Activated T-cell treated with anti-CD3 and anti-CD28 coated beads, Interleukin-2, amount 50 U/mL, for 4 hours (primary cell): ENCODE data around the gene WDR18. TPM values are rescaled to one million over a fixed set of nuclear protein-coding genes. Genes with fewer than 3 reads are reported as not detected.

Experiments
- ATAC-seq, 2 donors: fragments of 200-7000 bp; cut with Tn5 transposase; one replicate each; pipeline ENCODE4 v1.10.0; 2021
- DNase-seq: peaks from one replicate; pipeline ENCODE4 v3.0.0-alpha.2; 2020
- H3K27me3 Mint-ChIP-seq: one replicate; pipeline ENCODE4 v1.8.0; 2021; ENCODE audit warnings: low read depth, mixed read lengths
- H3K36me3 Mint-ChIP-seq: one replicate; pipeline ENCODE4 v1.8.0; 2022; ENCODE audit warnings: mixed read lengths; ENCODE audit not compliant: insufficient read depth
- H3K4me1 Mint-ChIP-seq: one replicate; pipeline ENCODE4 v1.8.0; 2021; ENCODE audit warnings: low read depth, mixed read lengths
- H3K4me3 Mint-ChIP-seq: one replicate; pipeline ENCODE4 v1.8.0; 2021; ENCODE audit warnings: mild to moderate bottlenecking, moderate library complexity, mixed read lengths
- H3K9me3 Mint-ChIP-seq: one replicate; pipeline ENCODE4 v1.8.0; 2021; ENCODE audit warnings: mixed read lengths
- total RNA-seq, 3 donors: library from RNA; stranded (reverse); gene quantifications; one replicate each; pipeline ENCODE4 v1.2.1, GENCODE V29; 2021

Gene WDR18
- total RNA-seq, 3 donors from 2014 or later = 163 to 217 (median 199) TPM

DNA sequence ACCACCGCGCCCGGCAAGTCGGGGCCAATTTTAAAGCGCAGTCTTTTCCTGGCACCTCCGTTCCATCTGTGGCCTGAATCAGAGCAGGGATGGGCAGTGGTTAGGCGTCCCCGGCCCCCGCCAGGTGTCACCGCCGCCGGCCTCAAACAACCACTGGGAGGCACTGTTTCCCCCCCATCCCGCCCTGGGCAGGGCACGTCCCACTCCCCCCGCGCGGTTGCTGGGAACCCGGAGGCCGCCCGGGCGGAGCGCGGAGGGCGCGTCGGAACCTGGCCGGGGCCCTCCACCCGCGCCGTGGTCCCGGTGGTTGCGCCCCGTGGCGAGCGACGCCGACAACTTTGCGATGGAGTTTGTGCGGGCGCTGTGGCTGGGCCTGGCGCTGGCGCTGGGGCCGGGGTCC, 15.9 kb downstream of the WDR18 start, which contains the start of gene GRIN3B:
Gene GRIN3B (plus strand): TSS at position 325 of the 400 bp plus-strand sequence. CDS start 19 bp downstream, at position 344.
- H3K27me3 Mint-ChIP-seq = peaks cover 30% of the 10 kb centered on the region
- peak; percentile 51 to 59 for ATAC-seq
- peaks cover 11% of the 10 kb centered on the region for H3K4me1 Mint-ChIP-seq
- no peaks in the 10 kb centered on the region for H3K9me3 Mint-ChIP-seq
- H3K36me3 Mint-ChIP-seq = no peaks in the 10 kb centered on the region
- peak; percentile 60 for DNase-seq
- peak within 1 kb of the TSS; percentile 19 for H3K4me3 Mint-ChIP-seq

GRCh38 chr19:1000591-1001537, 16.7 kb downstream of the WDR18 start:
- no peaks in the 10 kb centered on the region for H3K36me3 Mint-ChIP-seq
- peaks cover 11% of the 10 kb centered on the region for H3K4me1 Mint-ChIP-seq
- peaks cover 30% of the 10 kb centered on the region for H3K27me3 Mint-ChIP-seq
- no peak for DNase-seq
- H3K4me3 Mint-ChIP-seq = peak overlapping the region; percentile 19
- H3K9me3 Mint-ChIP-seq = no peaks in the 10 kb centered on the region
- no peak for ATAC-seq

DNA sequence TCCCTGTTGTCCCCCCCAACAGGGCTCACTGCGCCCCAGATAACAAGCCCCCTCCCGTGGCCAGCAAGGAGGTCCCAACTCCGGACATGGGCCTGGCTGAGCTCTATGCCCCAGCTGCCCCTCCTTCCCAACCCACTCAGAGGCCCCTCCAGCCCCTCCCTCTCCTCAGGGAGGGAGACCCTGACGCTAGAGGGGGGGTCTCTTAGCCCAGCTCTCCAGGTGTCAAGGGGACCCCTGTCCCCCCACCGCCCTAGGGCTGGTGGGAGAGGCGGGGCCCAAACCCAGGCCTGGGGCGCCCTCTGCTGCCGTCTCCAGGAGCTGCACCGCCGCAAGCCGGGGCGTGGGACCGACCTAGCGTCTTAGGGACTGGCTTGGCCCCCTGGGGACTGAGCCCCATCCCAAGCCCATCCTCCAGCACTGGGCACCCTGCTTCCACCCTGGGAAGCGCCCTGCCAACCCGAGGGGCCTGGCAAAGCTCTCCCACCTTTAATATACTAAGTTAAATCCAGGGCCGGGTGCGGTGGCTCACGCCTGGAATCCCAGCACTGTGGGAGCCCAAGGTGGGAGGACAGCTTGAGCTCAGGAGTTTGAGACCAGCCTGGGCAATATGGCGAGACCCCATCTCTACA, 17.5 kb downstream of the WDR18 start:
- peaks cover 30% of the 10 kb centered on the region for H3K27me3 Mint-ChIP-seq
- peaks cover 6% of the 10 kb centered on the region for H3K4me1 Mint-ChIP-seq
- DNase-seq (peak; percentile 73), ATAC-seq (peak; percentile 73 to 77)
- H3K36me3 Mint-ChIP-seq = no peaks in the 10 kb centered on the region
- no peak overlapping the region for H3K4me3 Mint-ChIP-seq
- H3K9me3 Mint-ChIP-seq = no peaks in the 10 kb centered on the region

- Mint-ChIP-seq H3K36me3 (peaks cover 2% of the 10 kb centered on the region), H3K27me3 (peaks cover 30% of the 10 kb centered on the region), H3K4me1 (peaks cover 4% of the 10 kb centered on the region), H3K4me3 (no peak overlapping the region), H3K9me3 (no peaks in the 10 kb centered on the region)
- DNase-seq (no peak), ATAC-seq (no peak)
Observed at GRCh38 chr19:1002600-1002999, 18.5 kb downstream of the WDR18 start.

DNA sequence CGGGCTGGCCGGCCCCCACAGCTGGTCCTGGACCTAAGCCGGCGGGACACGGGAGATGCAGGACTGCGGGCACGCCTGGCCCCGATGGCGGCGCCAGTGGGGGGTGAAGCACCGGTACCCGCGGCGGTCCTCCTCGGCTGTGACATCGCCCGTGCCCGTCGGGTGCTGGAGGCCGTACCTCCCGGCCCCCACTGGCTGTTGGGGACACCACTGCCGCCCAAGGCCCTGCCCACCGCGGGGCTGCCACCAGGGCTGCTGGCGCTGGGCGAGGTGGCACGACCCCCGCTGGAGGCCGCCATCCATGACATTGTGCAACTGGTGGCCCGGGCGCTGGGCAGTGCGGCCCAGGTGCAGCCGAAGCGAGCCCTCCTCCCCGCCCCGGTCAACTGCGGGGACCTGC, 19.1 kb downstream of the WDR18 start:
- Mint-ChIP-seq H3K9me3 (no peaks in the 10 kb centered on the region), H3K4me1 (peaks cover 4% of the 10 kb centered on the region), H3K36me3 (peaks cover 2% of the 10 kb centered on the region), H3K27me3 (peaks cover 25% of the 10 kb centered on the region), H3K4me3 (no peak overlapping the region)
- no peak for ATAC-seq
- DNase-seq = no peak

- H3K36me3 Mint-ChIP-seq = peaks cover 2% of the 10 kb centered on the region
- no peaks in the 10 kb centered on the region for H3K9me3 Mint-ChIP-seq
- peaks cover 17% of the 10 kb centered on the region for H3K27me3 Mint-ChIP-seq
- ATAC-seq = no peak
- no peak overlapping the region for H3K4me3 Mint-ChIP-seq
- peaks cover 4% of the 10 kb centered on the region for H3K4me1 Mint-ChIP-seq
- DNase-seq = no peak
Observed at GRCh38 chr19:1004204-1004802, 20.2 kb downstream of the WDR18 start.

- H3K36me3 Mint-ChIP-seq = peaks cover 2% of the 10 kb centered on the region
- H3K4me3 Mint-ChIP-seq = no peak overlapping the region
- DNase-seq (no peak), ATAC-seq (no peak)
- peaks cover 12% of the 10 kb centered on the region for H3K27me3 Mint-ChIP-seq
- peaks cover 4% of the 10 kb centered on the region for H3K4me1 Mint-ChIP-seq
- H3K9me3 Mint-ChIP-seq = no peaks in the 10 kb centered on the region
Observed at GRCh38 chr19:1004803-1005664, 20.9 kb downstream of the WDR18 start.

- Mint-ChIP-seq H3K27me3 (peaks cover 8% of the 10 kb centered on the region), H3K4me1 (peaks cover 2% of the 10 kb centered on the region), H3K4me3 (no peak overlapping the region), H3K9me3 (no peaks in the 10 kb centered on the region), H3K36me3 (peaks cover 2% of the 10 kb centered on the region)
- no peak for DNase-seq
- ATAC-seq = no peak
Observed at GRCh38 chr19:1006711-1007398, 22.7 kb downstream of the WDR18 start.

DNA sequence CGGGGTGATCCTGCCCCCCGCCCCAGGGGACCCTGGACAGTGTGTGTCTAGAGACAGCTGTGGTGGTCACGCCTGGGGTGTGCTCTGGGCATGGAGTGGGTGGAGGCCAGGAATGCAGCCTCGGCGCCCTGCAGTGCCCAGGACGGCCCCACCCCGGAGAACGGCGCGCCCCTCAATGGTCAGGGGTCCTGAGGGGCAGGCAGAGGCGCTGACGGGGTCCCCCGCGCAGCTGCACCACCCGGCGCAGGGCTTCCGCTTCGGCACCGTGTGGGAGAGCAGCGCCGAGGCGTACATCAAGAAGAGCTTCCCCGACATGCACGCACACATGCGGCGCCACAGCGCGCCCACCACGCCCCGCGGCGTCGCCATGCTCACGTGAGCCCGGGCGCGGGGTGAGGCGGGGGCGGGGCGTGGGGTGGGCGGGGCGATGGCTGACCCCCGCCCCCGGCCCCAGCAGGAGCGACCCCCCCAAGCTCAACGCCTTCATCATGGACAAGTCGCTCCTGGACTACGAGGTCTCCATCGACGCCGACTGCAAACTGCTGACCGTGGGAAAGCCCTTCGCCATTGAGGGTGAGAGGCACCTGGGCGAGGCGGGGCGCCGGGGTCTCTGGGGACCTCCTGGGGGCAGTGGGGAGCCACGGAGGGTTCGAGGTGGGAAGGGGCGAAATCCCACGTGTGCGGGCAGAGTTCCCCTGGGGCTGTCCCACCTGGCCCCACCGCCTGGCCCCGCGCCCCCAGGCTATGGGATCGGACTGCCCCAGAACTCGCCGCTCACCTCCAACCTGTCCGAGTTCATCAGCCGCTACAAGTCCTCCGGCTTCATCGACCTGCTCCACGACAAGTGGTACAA, 23.5 kb downstream of the WDR18 start:
- no peak for ATAC-seq
- no peaks in the 10 kb centered on the region for H3K9me3 Mint-ChIP-seq

GRCh38 chr19:1008268-1009040, 24.3 kb downstream of the WDR18 start:
- H3K36me3 Mint-ChIP-seq = peaks cover 2% of the 10 kb centered on the region
- peaks cover 3% of the 10 kb centered on the region for H3K27me3 Mint-ChIP-seq
- H3K4me1 Mint-ChIP-seq = no peaks in the 10 kb centered on the region
- H3K4me3 Mint-ChIP-seq = no peak overlapping the region
- no peak for ATAC-seq
- DNase-seq = no peak
- no peaks in the 10 kb centered on the region for H3K9me3 Mint-ChIP-seq

More for the DNA sequence above, 23.5 kb downstream of the WDR18 start:
- no peak overlapping the region for H3K4me3 Mint-ChIP-seq
- no peak for DNase-seq
- H3K4me1 Mint-ChIP-seq = peaks cover 1% of the 10 kb centered on the region
- peaks cover 2% of the 10 kb centered on the region for H3K36me3 Mint-ChIP-seq
- H3K27me3 Mint-ChIP-seq = peaks cover 4% of the 10 kb centered on the region

- H3K4me3 Mint-ChIP-seq = no peak overlapping the region
- H3K4me1 Mint-ChIP-seq = no peaks in the 10 kb centered on the region
- ATAC-seq = no peak
Observed at GRCh38 chr19:1009041-1009980, 25.2 kb downstream of the WDR18 start.

More at GRCh38 chr19:1009041-1009980, 25.2 kb downstream of the WDR18 start:
- Mint-ChIP-seq H3K27me3 (no peaks in the 10 kb centered on the region), H3K9me3 (no peaks in the 10 kb centered on the region), H3K36me3 (peaks cover 2% of the 10 kb centered on the region)
- no peak for DNase-seq
